ENCODE results near the gene HSF2.

The HSF2 gene

GRCh38 chr6:122405417-122405816 lies 6.0 kb downstream of the HSF2 start:
- Histone ChIP-seq H4K20me1 (ENCODE audit: insufficient read depth, low read length) (peaks cover 32% of the 10 kb centered on the region; the same call in 1 of the 2 replicates), H3K36me3 (ENCODE audit: insufficient read depth, low read length) (peaks cover 5% of the 10 kb centered on the region; the same call in 1 of the 2 replicates), H3K4me1 (ENCODE audit: insufficient read depth, low read length) (peaks cover 87% of the 10 kb centered on the region), H3K27ac (ENCODE audit: low read length) (no peak overlapping the region), H3K4me2 (ENCODE audit: insufficient read depth, low read length) (0 out of 2 replicates have a peak overlapping the region, but pooled peaks have one; percentile 13), H3K9ac (ENCODE audit: low read depth, low read length) (no peak overlapping the region), H3K4me3 (ENCODE audit: low read depth in 1 of 2, low read length in 2 of 2) (no peak overlapping the region), H3K9me3 (ENCODE audit: insufficient read depth, low read length, severe bottlenecking) (no peaks in the 10 kb centered on the region), H2AFZ (ENCODE audit: low read depth, low read length) (no peak overlapping the region), H3K79me2 (ENCODE audit: insufficient read depth, low read length) (peaks cover 100% of the 10 kb centered on the region), H3K27me3 (ENCODE audit: insufficient read depth, low read length, poor library complexity) (no peaks in the 10 kb centered on the region)
- no peak for DNase-seq
- no peak for ATAC-seq (ENCODE audit: insufficient read depth, low read depth)
- TF ChIP-seq, protein P1, sequence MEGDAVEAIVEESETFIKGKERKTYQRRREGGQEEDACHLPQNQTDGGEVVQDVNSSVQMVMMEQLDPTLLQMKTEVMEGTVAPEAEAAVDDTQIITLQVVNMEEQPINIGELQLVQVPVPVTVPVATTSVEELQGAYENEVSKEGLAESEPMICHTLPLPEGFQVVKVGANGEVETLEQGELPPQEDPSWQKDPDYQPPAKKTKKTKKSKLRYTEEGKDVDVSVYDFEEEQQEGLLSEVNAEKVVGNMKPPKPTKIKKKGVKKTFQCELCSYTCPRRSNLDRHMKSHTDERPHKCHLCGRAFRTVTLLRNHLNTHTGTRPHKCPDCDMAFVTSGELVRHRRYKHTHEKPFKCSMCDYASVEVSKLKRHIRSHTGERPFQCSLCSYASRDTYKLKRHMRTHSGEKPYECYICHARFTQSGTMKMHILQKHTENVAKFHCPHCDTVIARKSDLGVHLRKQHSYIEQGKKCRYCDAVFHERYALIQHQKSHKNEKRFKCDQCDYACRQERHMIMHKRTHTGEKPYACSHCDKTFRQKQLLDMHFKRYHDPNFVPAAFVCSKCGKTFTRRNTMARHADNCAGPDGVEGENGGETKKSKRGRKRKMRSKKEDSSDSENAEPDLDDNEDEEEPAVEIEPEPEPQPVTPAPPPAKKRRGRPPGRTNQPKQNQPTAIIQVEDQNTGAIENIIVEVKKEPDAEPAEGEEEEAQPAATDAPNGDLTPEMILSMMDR (IDR thresholded peaks at IDR 0.05; ENCODE audit: borderline replicate concordance, extremely low read depth, low read length, poor library complexity, severe bottlenecking): peak; percentile 23
- TF ChIP-seq EZH2 (IDR thresholded peaks at IDR 0.05; ENCODE audit: borderline replicate concordance, low read depth, low read length, severe bottlenecking): no peak

DNA sequence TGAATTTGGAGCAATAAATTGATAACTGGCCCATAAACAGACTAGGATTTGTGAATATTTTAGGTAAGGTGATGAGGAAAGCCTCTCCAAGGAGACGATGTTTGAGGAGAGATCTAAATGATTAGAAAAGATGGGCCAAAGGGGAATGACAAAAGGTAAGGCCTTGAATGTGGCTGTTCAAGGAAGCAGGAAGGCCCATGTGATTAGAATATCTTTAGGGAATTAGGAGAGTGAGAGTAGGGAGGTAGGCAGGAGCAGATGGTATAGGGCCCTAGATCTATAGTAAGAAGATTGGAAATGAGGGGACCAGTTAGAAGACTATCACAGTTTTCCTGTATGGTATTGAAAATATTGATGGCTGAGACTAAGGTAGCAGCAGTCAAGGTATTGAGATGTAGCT lies 6.7 kb downstream of the HSF2 start:
- H3K4me3 ChIP-seq (ENCODE audit: low read depth in 1 of 2, low read length in 2 of 2): no peak overlapping the region
- no peak overlapping the region for H3K9ac ChIP-seq (ENCODE audit: low read depth, low read length)
- H4K20me1 ChIP-seq (ENCODE audit: insufficient read depth, low read length): peaks cover 27% of the 10 kb centered on the region; the same call in 1 of the 2 replicates
- peaks cover 5% of the 10 kb centered on the region; the same call in 1 of the 2 replicates for H3K36me3 ChIP-seq (ENCODE audit: insufficient read depth, low read length)
- H3K4me1 ChIP-seq (ENCODE audit: insufficient read depth, low read length): peaks cover 79% of the 10 kb centered on the region
- H3K27ac ChIP-seq (ENCODE audit: low read length): no peak overlapping the region
- no peak overlapping the region for H2AFZ ChIP-seq (ENCODE audit: low read depth, low read length)
- H3K27me3 ChIP-seq (ENCODE audit: insufficient read depth, low read length, poor library complexity): no peaks in the 10 kb centered on the region
- ATAC-seq (ENCODE audit: insufficient read depth, low read depth) (no peak), DNase-seq (no peak)
- peaks cover 100% of the 10 kb centered on the region for H3K79me2 ChIP-seq (ENCODE audit: insufficient read depth, low read length)
- H3K9me3 ChIP-seq (ENCODE audit: insufficient read depth, low read length, severe bottlenecking): no peaks in the 10 kb centered on the region
- TF ChIP-seq EZH2 (IDR thresholded peaks at IDR 0.05; ENCODE audit: borderline replicate concordance, low read depth, low read length, severe bottlenecking): no peak
- TF ChIP-seq, protein P1 (IDR thresholded peaks at IDR 0.05; ENCODE audit: borderline replicate concordance, extremely low read depth, low read length, poor library complexity, severe bottlenecking): no peak
- peak overlapping the region; percentile 15; the same call in 1 of the 2 replicates for H3K4me2 ChIP-seq (ENCODE audit: insufficient read depth, low read length)

DNA sequence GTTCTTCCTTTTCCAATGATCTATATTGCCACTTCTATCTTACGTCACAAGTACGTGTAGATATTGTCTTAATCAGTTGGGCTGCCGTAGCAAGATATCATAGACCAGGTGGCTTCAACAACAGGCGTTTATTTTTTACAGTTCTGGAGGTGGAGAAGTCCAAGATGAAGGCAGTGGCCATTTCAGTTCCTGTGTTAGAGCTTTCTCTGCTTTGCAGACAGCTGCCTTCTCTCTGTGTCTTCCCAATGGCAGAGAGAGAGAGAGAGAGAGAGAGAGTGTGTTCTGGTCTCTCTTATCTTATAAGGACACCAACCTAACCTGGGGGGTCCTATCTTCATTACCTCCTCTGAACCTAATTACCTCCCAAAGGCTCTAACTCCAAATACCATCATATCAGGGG lies 8.3 kb downstream of the HSF2 start:
- Histone ChIP-seq H4K20me1 (ENCODE audit: insufficient read depth, low read length) (peaks cover 26% of the 10 kb centered on the region; the same call in 1 of the 2 replicates), H3K4me1 (ENCODE audit: insufficient read depth, low read length) (peaks cover 64% of the 10 kb centered on the region), H3K9ac (ENCODE audit: low read depth, low read length) (0 out of 2 replicates have a peak overlapping the region, but pooled peaks have one; percentile 36), H3K9me3 (ENCODE audit: insufficient read depth, low read length, severe bottlenecking) (no peaks in the 10 kb centered on the region), H2AFZ (ENCODE audit: low read depth, low read length) (no peak overlapping the region), H3K27ac (ENCODE audit: low read length) (peak overlapping the region; percentile 51), H3K36me3 (ENCODE audit: insufficient read depth, low read length) (peaks cover 14% of the 10 kb centered on the region), H3K4me3 (ENCODE audit: low read depth in 1 of 2, low read length in 2 of 2) (peak overlapping the region in 1 of 2 experiments; percentile 11; a peak in 1 of 4 replicates), H3K79me2 (ENCODE audit: insufficient read depth, low read length) (peaks cover 100% of the 10 kb centered on the region), H3K27me3 (ENCODE audit: insufficient read depth, low read length, poor library complexity) (no peaks in the 10 kb centered on the region), H3K4me2 (ENCODE audit: insufficient read depth, low read length) (peak overlapping the region; percentile 60)
- TF ChIP-seq EZH2 (IDR thresholded peaks at IDR 0.05; ENCODE audit: borderline replicate concordance, low read depth, low read length, severe bottlenecking): no peak
- TF ChIP-seq, protein P1 (IDR thresholded peaks at IDR 0.05; ENCODE audit: borderline replicate concordance, extremely low read depth, low read length, poor library complexity, severe bottlenecking): no peak
- ATAC-seq (ENCODE audit: insufficient read depth, low read depth): peak; percentile 46
- no peak for DNase-seq
